ENCODE results near the gene KDM4C.

The KDM4C gene

DNA sequence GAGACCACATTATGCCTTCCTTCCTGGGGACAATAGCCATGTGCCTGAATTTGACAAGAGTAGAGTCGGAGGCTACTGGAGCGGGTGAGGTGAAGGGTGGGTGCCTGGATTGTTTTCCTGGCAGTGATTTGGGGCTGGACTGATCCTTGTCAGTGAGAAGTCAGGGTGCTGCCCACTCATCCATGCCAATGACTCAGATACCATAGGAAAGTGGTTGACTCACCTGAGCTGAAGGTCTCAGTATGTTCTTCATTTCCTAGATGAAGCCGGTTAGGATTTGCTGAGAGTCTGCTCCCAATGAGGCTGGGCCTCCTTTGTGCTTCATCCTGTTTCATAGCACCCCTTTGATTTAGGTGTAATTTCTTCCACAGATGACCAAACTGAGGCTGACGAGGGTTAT is 366.0 kb downstream of the KDM4C start:
- Histone ChIP-seq H3K4me2 (ENCODE audit: low read depth, low read length, poor library complexity, severe bottlenecking) (no peak overlapping the region), H3K36me3 (ENCODE audit: low read length) (no peaks in the 10 kb centered on the region), H3K9ac (ENCODE audit: low read length) (no peak overlapping the region)

GRCh38 chr9:7125231-7125630 is 367.5 kb downstream of the KDM4C start:
- Histone ChIP-seq H2AFZ (ENCODE audit: low read depth, low read length, severe bottlenecking) (no peak overlapping the region), H3K9ac (ENCODE audit: low read length) (no peak overlapping the region), H3K36me3 (ENCODE audit: low read length) (no peaks in the 10 kb centered on the region), H3K9me3 (ENCODE audit: insufficient read depth, low read length) (no peaks in the 10 kb centered on the region), H3K4me3 (ENCODE audit: insufficient read depth, low read length, poor library complexity, severe bottlenecking) (no peak overlapping the region), H3K4me2 (ENCODE audit: low read depth, low read length, poor library complexity, severe bottlenecking) (no peak overlapping the region), H4K20me1 (ENCODE audit: low read depth, low read length) (no peaks in the 10 kb centered on the region), H3K27ac (ENCODE audit: low read depth, low read length) (no peak overlapping the region), H3F3A (ENCODE audit: insufficient read depth) (no peaks in the 10 kb centered on the region), H3K27me3 (ENCODE audit: low read length) (no peaks in the 10 kb centered on the region), H3K79me2 (ENCODE audit: insufficient read depth, low read length) (no peaks in the 10 kb centered on the region), H3K9me2 (replicated peaks; ENCODE audit: insufficient read depth, low read length) (no peaks in the 10 kb centered on the region)
- TF ChIP-seq EZH2phosphoT487 (conservative IDR thresholded peaks at IDR 0.05; ENCODE audit: low read length) = no peak
- TF ChIP-seq CTCF (IDR thresholded peaks at IDR 0.05; ENCODE audit: insufficient read depth, low read length, poor library complexity, severe bottlenecking) = no peak

More for the DNA sequence above, 366.0 kb downstream of the KDM4C start:
- no peak for TF ChIP-seq EZH2phosphoT487 (conservative IDR thresholded peaks at IDR 0.05; ENCODE audit: low read length)
- no peak for TF ChIP-seq CTCF (IDR thresholded peaks at IDR 0.05; ENCODE audit: insufficient read depth, low read length, poor library complexity, severe bottlenecking)
- Histone ChIP-seq H3K9me2 (replicated peaks; ENCODE audit: insufficient read depth, low read length) (no peaks in the 10 kb centered on the region), H3F3A (ENCODE audit: insufficient read depth) (no peaks in the 10 kb centered on the region), H3K4me3 (ENCODE audit: insufficient read depth, low read length, poor library complexity, severe bottlenecking) (no peak overlapping the region), H2AFZ (ENCODE audit: low read depth, low read length, severe bottlenecking) (no peak overlapping the region), H3K9me3 (ENCODE audit: insufficient read depth, low read length) (no peaks in the 10 kb centered on the region), H3K27ac (ENCODE audit: low read depth, low read length) (no peak overlapping the region), H3K27me3 (ENCODE audit: low read length) (no peaks in the 10 kb centered on the region), H4K20me1 (ENCODE audit: low read depth, low read length) (no peaks in the 10 kb centered on the region), H3K79me2 (ENCODE audit: insufficient read depth, low read length) (no peaks in the 10 kb centered on the region)

DNA sequence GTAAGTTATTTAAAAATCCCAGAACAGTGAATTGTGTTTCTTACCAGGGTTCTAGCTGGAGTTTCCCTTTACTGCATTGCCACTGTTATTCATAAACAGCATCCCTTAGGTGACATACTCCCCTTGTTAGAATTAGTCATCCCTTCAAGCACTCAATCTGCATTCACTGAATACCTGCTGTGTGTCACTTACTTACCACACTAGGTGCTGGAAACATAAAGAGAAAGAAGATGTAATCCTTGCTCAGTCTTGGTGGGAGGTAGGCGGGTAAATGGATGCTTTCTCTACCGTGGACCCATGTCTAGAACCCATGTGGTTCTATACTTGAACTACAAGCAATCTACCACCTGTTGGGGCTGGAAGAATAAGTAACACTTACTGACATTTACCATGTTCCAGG is 371.6 kb downstream of the KDM4C start:
- Histone ChIP-seq H4K20me1 (ENCODE audit: low read depth, low read length) (no peaks in the 10 kb centered on the region), H3K4me3 (ENCODE audit: insufficient read depth, low read length, poor library complexity, severe bottlenecking) (no peak overlapping the region), H3K9me2 (replicated peaks; ENCODE audit: insufficient read depth, low read length) (no peaks in the 10 kb centered on the region), H3K27me3 (ENCODE audit: low read length) (no peaks in the 10 kb centered on the region), H3K4me2 (ENCODE audit: low read depth, low read length, poor library complexity, severe bottlenecking) (no peak overlapping the region), H2AFZ (ENCODE audit: low read depth, low read length, severe bottlenecking) (no peak overlapping the region), H3F3A (ENCODE audit: insufficient read depth) (no peaks in the 10 kb centered on the region), H3K36me3 (ENCODE audit: low read length) (peaks cover 2% of the 10 kb centered on the region; the same call in 1 of the 2 replicates), H3K9me3 (ENCODE audit: insufficient read depth, low read length) (no peaks in the 10 kb centered on the region), H3K79me2 (ENCODE audit: insufficient read depth, low read length) (no peaks in the 10 kb centered on the region), H3K9ac (ENCODE audit: low read length) (no peak overlapping the region), H3K27ac (ENCODE audit: low read depth, low read length) (no peak overlapping the region)
- TF ChIP-seq EZH2phosphoT487 (conservative IDR thresholded peaks at IDR 0.05; ENCODE audit: low read length) (no peak), CTCF (IDR thresholded peaks at IDR 0.05; ENCODE audit: insufficient read depth, low read length, poor library complexity, severe bottlenecking) (no peak)

Data from SU-DHL-6 (cell line).